Upper lobe of left lung (tissue), 4 donors: ENCODE data around the gene SMAD3.

Experiments used
- CTCF ChIP-seq, 6 experiments: fragments of 450-650 bp in 4 of 6; fragments of 200-600 bp in 2 of 6; sonication (generic) in 2 of 6; IDR thresholded peaks; one replicate each; pipeline ENCODE4 v1.5.1; 2016 to 2019; ENCODE audit warnings: antibody characterized with exemption in 6 of 6
- EP300 ChIP-seq, 4 donors: sonication (generic); formaldehyde crosslinking; IDR thresholded peaks; one replicate each; pipeline ENCODE4 v1.5.1; 2017; ENCODE audit warnings: antibody characterized with exemption in 4 of 4, control low read depth in 2 of 4
- POLR2A ChIP-seq, 4 donors: fragments of 450-650 bp; IDR thresholded peaks; one replicate each; pipeline ENCODE4 v1.5.1; 2016 to 2017; ENCODE audit warnings: antibody characterized with exemption in 4 of 4, mild to moderate bottlenecking in 2 of 4
- POLR2AphosphoS5 ChIP-seq, 2 donors: sonication (generic); formaldehyde crosslinking; IDR thresholded peaks; one replicate each; pipeline ENCODE4 v1.5.1; 2017; ENCODE audit warnings: antibody characterized with exemption in 2 of 2

GRCh38 chr15:67072958-67073357 lies 7.6 kb downstream of the SMAD3 start:
- no peak for TF ChIP-seq POLR2A (IDR thresholded peaks at IDR 0.05)
- no peak for TF ChIP-seq CTCF (IDR thresholded peaks at IDR 0.05)
- TF ChIP-seq POLR2AphosphoS5 (IDR thresholded peaks at IDR 0.05) = no peak
- TF ChIP-seq EP300 (IDR thresholded peaks at IDR 0.05) = no peak
